ENCODE results near the gene ADGRB3.

DNA sequence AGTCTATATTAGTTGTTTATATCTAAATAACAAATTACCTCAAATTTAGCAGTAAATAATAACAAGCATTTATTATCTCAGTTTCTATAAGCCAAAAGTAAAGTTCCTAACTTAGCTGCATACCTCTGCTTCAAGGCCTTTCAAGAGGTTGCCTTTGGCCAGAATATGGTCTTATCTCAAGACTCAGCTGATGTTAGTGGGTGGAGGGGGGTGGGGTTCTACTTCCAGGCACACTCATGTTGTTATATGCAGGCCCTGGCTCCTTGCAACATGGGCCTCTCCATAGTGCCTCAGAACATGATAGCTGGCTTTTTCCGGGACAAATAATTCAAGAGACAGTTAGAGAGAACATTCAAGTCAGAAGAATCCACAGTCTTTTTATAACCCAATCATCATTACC lies 266.0 kb downstream of the ADGRB3 start:
- TF ChIP-seq, protein P1, sequence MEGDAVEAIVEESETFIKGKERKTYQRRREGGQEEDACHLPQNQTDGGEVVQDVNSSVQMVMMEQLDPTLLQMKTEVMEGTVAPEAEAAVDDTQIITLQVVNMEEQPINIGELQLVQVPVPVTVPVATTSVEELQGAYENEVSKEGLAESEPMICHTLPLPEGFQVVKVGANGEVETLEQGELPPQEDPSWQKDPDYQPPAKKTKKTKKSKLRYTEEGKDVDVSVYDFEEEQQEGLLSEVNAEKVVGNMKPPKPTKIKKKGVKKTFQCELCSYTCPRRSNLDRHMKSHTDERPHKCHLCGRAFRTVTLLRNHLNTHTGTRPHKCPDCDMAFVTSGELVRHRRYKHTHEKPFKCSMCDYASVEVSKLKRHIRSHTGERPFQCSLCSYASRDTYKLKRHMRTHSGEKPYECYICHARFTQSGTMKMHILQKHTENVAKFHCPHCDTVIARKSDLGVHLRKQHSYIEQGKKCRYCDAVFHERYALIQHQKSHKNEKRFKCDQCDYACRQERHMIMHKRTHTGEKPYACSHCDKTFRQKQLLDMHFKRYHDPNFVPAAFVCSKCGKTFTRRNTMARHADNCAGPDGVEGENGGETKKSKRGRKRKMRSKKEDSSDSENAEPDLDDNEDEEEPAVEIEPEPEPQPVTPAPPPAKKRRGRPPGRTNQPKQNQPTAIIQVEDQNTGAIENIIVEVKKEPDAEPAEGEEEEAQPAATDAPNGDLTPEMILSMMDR (IDR thresholded peaks at IDR 0.05) = no peak
- TF ChIP-seq EZH2 (IDR thresholded peaks at IDR 0.05; ENCODE audit: borderline replicate concordance, insufficient read depth, low read depth, low read length, poor library complexity, severe bottlenecking) = no peak
